Mammary epithelial cell (primary cell): Measurements from ENCODE around the gene ZNF595.
"Not testable (repeated sequence)": the region's sequence is repeated elsewhere in the genome, so short reads cannot be mapped to it uniquely, and the experiment has no call there.

Experiments
- EZH2 ChIP-seq: IDR thresholded peaks from 2 replicates; pipeline ENCODE4 v1.6.1; 2012; ENCODE audit warnings: low read length, inconsistent platforms, borderline replicate concordance
- TF ChIP-seq, protein P1 (sequence below), 2 donors: IDR thresholded peaks in 1 of 2; conservative IDR thresholded peaks in 1 of 2; 2 replicates each; pipeline ENCODE4 v1.5.1; 2011 to 2012; ENCODE audit warnings: inconsistent platforms in 2 of 2, low read length in 2 of 2, mild to moderate bottlenecking in 2 of 2, control low read depth in 1 of 2, low read depth in 1 of 2; ENCODE audit not compliant: insufficient read depth in 1 of 2; ENCODE audit errors: extremely low read depth in 1 of 2

DNA sequence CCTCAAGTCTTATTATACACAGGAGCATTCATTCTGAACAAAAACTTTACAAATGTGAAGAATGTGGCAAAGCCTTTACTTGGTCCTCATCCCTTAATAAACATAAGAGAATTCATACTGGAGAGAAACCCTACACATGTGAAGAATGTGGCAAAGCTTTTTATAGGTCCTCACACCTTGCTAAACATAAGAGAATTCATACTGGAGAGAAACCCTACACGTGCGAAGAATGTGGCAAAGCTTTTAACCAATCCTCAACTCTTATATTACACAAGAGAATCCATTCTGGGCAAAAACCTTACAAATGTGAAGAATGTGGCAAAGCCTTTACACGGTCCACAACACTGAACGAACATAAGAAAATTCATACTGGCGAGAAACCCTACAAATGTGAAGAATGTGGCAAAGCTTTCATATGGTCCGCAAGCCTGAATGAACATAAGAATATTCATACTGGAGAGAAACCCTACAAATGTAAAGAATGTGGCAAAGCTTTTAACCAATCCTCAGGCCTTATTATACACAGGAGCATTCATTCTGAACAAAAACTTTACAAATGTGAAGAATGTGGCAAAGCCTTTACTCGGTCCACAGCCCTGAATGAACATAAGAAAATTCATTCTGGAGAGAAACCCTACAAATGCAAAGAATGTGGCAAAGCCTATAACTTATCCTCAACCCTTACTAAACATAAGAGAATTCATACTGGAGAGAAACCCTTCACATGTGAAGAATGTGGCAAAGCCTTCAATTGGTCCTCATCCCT is 33.6 kb downstream of the ZNF595 start:
- TF ChIP-seq, protein P1, sequence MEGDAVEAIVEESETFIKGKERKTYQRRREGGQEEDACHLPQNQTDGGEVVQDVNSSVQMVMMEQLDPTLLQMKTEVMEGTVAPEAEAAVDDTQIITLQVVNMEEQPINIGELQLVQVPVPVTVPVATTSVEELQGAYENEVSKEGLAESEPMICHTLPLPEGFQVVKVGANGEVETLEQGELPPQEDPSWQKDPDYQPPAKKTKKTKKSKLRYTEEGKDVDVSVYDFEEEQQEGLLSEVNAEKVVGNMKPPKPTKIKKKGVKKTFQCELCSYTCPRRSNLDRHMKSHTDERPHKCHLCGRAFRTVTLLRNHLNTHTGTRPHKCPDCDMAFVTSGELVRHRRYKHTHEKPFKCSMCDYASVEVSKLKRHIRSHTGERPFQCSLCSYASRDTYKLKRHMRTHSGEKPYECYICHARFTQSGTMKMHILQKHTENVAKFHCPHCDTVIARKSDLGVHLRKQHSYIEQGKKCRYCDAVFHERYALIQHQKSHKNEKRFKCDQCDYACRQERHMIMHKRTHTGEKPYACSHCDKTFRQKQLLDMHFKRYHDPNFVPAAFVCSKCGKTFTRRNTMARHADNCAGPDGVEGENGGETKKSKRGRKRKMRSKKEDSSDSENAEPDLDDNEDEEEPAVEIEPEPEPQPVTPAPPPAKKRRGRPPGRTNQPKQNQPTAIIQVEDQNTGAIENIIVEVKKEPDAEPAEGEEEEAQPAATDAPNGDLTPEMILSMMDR (conservative IDR thresholded peaks at IDR 0.05 in 1 of 2, IDR thresholded peaks at IDR 0.05 in 1 of 2; ENCODE audit: extremely low read depth in 1 of 2, insufficient read depth in 1 of 2, low read depth in 1 of 2, low read length in 2 of 2), result not testable (repeated sequence)
- TF ChIP-seq EZH2, result not testable (repeated sequence)
